SK-N-SH (cell line): Measurements from ENCODE around the gene RHOU. TPM values are rescaled to one million over a fixed set of nuclear protein-coding genes. Genes with fewer than 3 reads are reported as not detected.

Experiments
- CTCF ChIA-PET: fragments of 300-600, 350-600 bp; formaldehyde crosslinking; extraction: SDS; loops from one replicate; lab custom pipeline; 2021; lab: Yijun Ruan, JAX
- POLR2A ChIA-PET: fragments of 350-600 bp; sonication (Branson Sonifier 250); formaldehyde crosslinking; extraction: SDS; loops from one replicate; lab custom pipeline; 2020; ENCODE audit warnings: antibody characterized with exemption, inconsistent platforms; lab: Yijun Ruan, JAX
- DNase-seq: peaks from one replicate; pipeline ENCODE4 v3.0.0; 2012
- H2AFZ ChIP-seq: fragments of 200-600 bp; sonication (generic); 2 replicates; pipeline ENCODE4 v1.8.1; 2016; ENCODE audit warnings: antibody characterized with exemption, mild to moderate bottlenecking, low read depth
- H3F3A ChIP-seq: fragments of 200-600 bp; sonication (generic); replicated peaks from 2 replicates; pipeline ENCODE3; 2016; ENCODE audit warnings: antibody characterized with exemption, mild to moderate bottlenecking; ENCODE audit not compliant: insufficient read depth
- H3K27ac ChIP-seq, 2 experiments: fragments of 200-500 bp in 1 of 2; fragments of 200-600 bp in 1 of 2; sonication (Bioruptor generic) in 1 of 2; sonication (generic), shearing (Covaris generic) in 1 of 2; 2 replicates each; pipeline versions ENCODE4 v1.5.1 to v1.6.1; 2014 to 2016; ENCODE audit warnings: low read depth in 2 of 2, inconsistent platforms in 1 of 2, low read length in 1 of 2, mild to moderate bottlenecking in 1 of 2, mixed read lengths in 1 of 2
- H3K27me3 ChIP-seq: fragments of 200-600 bp; sonication (generic), shearing (Covaris generic); 2 replicates; pipeline ENCODE4 v1.6.1; 2016; ENCODE audit warnings: mixed run types; ENCODE audit not compliant: insufficient read depth
- H3K36me3 ChIP-seq, 2 experiments: fragments of 200-500 bp in 1 of 2; fragments of 200-600 bp in 1 of 2; sonication (Bioruptor generic) in 1 of 2; sonication (generic) in 1 of 2; replicated peaks in 1 of 2; 2 replicates each; pipeline versions ENCODE3 to v1.5.1; 2014 to 2016; ENCODE audit warnings: low read length in 1 of 2, mild to moderate bottlenecking in 1 of 2; ENCODE audit not compliant: insufficient read depth in 2 of 2, control insufficient read depth in 1 of 2
- H3K4me1 ChIP-seq, 2 experiments: fragments of 200-500 bp in 1 of 2; fragments of 200-600 bp in 1 of 2; sonication (Bioruptor generic) in 1 of 2; sonication (generic), shearing (Covaris generic) in 1 of 2; 2 replicates each; pipeline versions ENCODE4 v1.5.1 to v1.6.1; 2014 to 2016; ENCODE audit warnings: low read depth in 1 of 2, low read length in 1 of 2, mixed run types in 1 of 2; ENCODE audit not compliant: insufficient read depth in 2 of 2, control insufficient read depth in 1 of 2
- H3K4me2 ChIP-seq: fragments of 200-600 bp; sonication (generic), shearing (Covaris generic); 2 replicates; pipeline ENCODE4 v1.6.1; 2017; ENCODE audit warnings: mixed run types
- H3K4me3 ChIP-seq, 2 experiments: fragments of 200-500 bp in 1 of 2; fragments of 200-600 bp in 1 of 2; sonication (Bioruptor generic) in 1 of 2; sonication (generic), shearing (Covaris generic) in 1 of 2; 2 replicates each; pipeline versions ENCODE4 v1.5.1 to v1.8.1; 2014 to 2016; ENCODE audit warnings: low read depth in 2 of 2, inconsistent platforms in 1 of 2, low read length in 1 of 2, mild to moderate bottlenecking in 1 of 2, mixed read lengths in 1 of 2, moderate library complexity in 1 of 2
- H3K79me2 ChIP-seq: fragments of 200-600 bp; sonication (generic); 2 replicates; pipeline ENCODE4 v1.8.1; 2017; ENCODE audit warnings: mild to moderate bottlenecking; ENCODE audit not compliant: insufficient read depth
- H3K9ac ChIP-seq: fragments of 200-600 bp; sonication (generic); 2 replicates; pipeline ENCODE4 v1.6.1; 2017; ENCODE audit warnings: mixed run types
- H3K9me2 ChIP-seq: fragments of 200-600 bp; sonication (generic); 2 replicates; pipeline ENCODE4 v1.6.1; 2017; ENCODE audit warnings: mixed run types
- H3K9me3 ChIP-seq: fragments of 200-600 bp; sonication (generic); 2 replicates; pipeline ENCODE4 v1.6.1; 2017; ENCODE audit warnings: mixed run types, mild to moderate bottlenecking, moderate library complexity
- H4K20me1 ChIP-seq: fragments of 200-600 bp; sonication (generic); 2 replicates; pipeline ENCODE4 v1.6.1; 2017; ENCODE audit warnings: mild to moderate bottlenecking, mixed run types; ENCODE audit not compliant: insufficient read depth
- EP300 ChIP-seq, 2 experiments: IDR thresholded peaks; 2 replicates each; pipeline versions ENCODE4 v1.4.0 to v1.6.1; 2012; ENCODE audit warnings: borderline replicate concordance in 1 of 2, low read depth in 1 of 2, low read length in 1 of 2
- EZH2phosphoT487 ChIP-seq: fragments of 200-600 bp; sonication (generic); IDR thresholded peaks from 2 replicates; pipeline ENCODE4 v1.6.1; 2017; ENCODE audit warnings: low read depth, mixed run types, mild to moderate bottlenecking, antibody characterized with exemption, moderate library complexity, borderline replicate concordance
- FOXJ3 ChIP-seq: sonication (generic); formaldehyde crosslinking; IDR thresholded peaks from 2 replicates; pipeline ENCODE4 v1.5.1; 2020; ENCODE audit warnings: mild to moderate bottlenecking, missing genetic modification reagents
- GABPA ChIP-seq: IDR thresholded peaks from 2 replicates; pipeline ENCODE4 v1.4.0; 2012; ENCODE audit warnings: low read depth, mild to moderate bottlenecking
- GATA2 ChIP-seq: sonication (generic); formaldehyde crosslinking; IDR thresholded peaks from 2 replicates; pipeline ENCODE4 v1.5.0; 2020; ENCODE audit warnings: mild to moderate bottlenecking, missing genetic modification reagents
- IRF3 ChIP-seq: fragments of 150-350 bp; IDR thresholded peaks from 2 replicates; pipeline ENCODE4 v1.6.1; 2016; ENCODE audit warnings: mild to moderate bottlenecking, low read depth, low read length
- MEF2A ChIP-seq: IDR thresholded peaks from 2 replicates; pipeline ENCODE4 v1.4.0; 2012; ENCODE audit warnings: low read depth, borderline replicate concordance
- NRF1 ChIP-seq: IDR thresholded peaks from 2 replicates; pipeline ENCODE4 v1.6.1; 2012; ENCODE audit warnings: low read depth, mild to moderate bottlenecking, low read length
- PBX3 ChIP-seq: IDR thresholded peaks from 2 replicates; pipeline ENCODE4; 2012
- RAD21 ChIP-seq: IDR thresholded peaks from 2 replicates; pipeline ENCODE4 v1.6.1; 2012; ENCODE audit warnings: mild to moderate bottlenecking, low read length
- RCOR1 ChIP-seq: fragments of 150-350 bp; IDR thresholded peaks from 2 replicates; pipeline ENCODE4 v1.6.1; 2017; ENCODE audit warnings: antibody characterized with exemption, low read length
- REST ChIP-seq: IDR thresholded peaks from 2 replicates; pipeline ENCODE4 v1.6.1; 2012; ENCODE audit warnings: mild to moderate bottlenecking, low read depth, low read length, moderate library complexity
- TCF12 ChIP-seq: IDR thresholded peaks from 2 replicates; pipeline ENCODE4 v1.4.0; 2012
- TEAD4 ChIP-seq: IDR thresholded peaks from 2 replicates; pipeline ENCODE4 v1.4.0; 2012; ENCODE audit warnings: mild to moderate bottlenecking, borderline replicate concordance; ENCODE audit not compliant: insufficient read depth
- WGBS: methylation state at CpG from one replicate; pipeline ENCODE4 v1.1.6; 2017; ENCODE audit warnings: low lambda C conversion rate; 5-methylcytosine and 5-hydroxymethylcytosine counted together
- polyA plus RNA-seq, 3 experiments: library from polyadenylated mRNA; depleted of rRNA; stranded (reverse); fragments of >200 nt; gene quantifications; 2 replicates each; pipeline ENCODE4 v1.2.3, GENCODE V29; 2012
- TF ChIP-seq, protein P1 (sequence below): IDR thresholded peaks from 2 replicates; pipeline ENCODE4 v1.4.0; 2012; ENCODE audit warnings: low read depth
- TF ChIP-seq, protein P2 (sequence below): IDR thresholded peaks from 2 replicates; pipeline ENCODE4 v1.4.0; 2012; ENCODE audit warnings: low read depth, borderline replicate concordance

RHOU gene
- polyA plus RNA-seq, 1 of the 3 experiments (the other 2 are of a cell fraction), result 0.36 TPM

- Histone ChIP-seq H3K9me2 (no peaks in the 10 kb centered on the region), H3F3A (no peaks in the 10 kb centered on the region), H3K9ac (no peak overlapping the region), H2AFZ (no peak overlapping the region), H4K20me1 (no peaks in the 10 kb centered on the region), H3K9me3 (no peaks in the 10 kb centered on the region), H3K27ac (no peak overlapping the region), H3K79me2 (no peaks in the 10 kb centered on the region), H3K36me3 (no peaks in the 10 kb centered on the region), H3K4me3 (no peak overlapping the region), H3K27me3 (no peaks in the 10 kb centered on the region), H3K4me2 (no peak overlapping the region), H3K4me1 (no peaks in the 10 kb centered on the region)
- ChIA-PET CTCF (interaction anchor here (1.0 to 1.4 kb wide), 3 partner anchors 13 to 435 kb away, joined by 3 to 5 read pairs (median 4); partner anchors contain the start of gene RHOU), POLR2A (no interaction called here)
- DNase-seq, result no peak
- 84% methylated on average over 10 of the region's 10 CpGs for WGBS
- TF ChIP-seq PBX3 (no peak), GABPA (no peak), FOXJ3 (CRISPR knock-in tag) (no peak), IRF3 (no peak)
- TF ChIP-seq, protein P1, sequence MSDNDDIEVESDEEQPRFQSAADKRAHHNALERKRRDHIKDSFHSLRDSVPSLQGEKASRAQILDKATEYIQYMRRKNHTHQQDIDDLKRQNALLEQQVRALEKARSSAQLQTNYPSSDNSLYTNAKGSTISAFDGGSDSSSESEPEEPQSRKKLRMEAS, result no peak
Observed at GRCh38 chr1:228721407-228721806, 13.9 kb upstream of the RHOU start.

DNA sequence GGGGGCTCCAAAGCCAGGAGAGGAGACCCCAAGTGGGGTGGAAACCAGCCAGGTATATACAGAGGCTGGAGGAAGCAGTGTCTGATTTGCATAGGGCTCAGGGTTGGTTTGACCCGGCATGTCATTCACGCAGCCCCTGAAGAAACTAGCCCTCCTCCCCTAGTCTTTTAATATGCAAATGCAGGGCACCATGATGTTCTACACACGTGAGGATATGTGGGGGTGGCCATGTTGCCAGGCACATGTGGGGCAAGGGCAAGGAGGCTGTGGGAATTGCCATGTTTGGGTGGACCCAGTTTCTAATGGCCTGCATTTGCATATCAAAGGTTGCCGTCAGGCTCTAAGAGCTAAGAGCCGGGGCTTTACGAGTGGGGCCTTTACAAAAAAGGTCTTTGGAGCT is 12.0 kb upstream of the RHOU start:
- no peaks in the 10 kb centered on the region for H3K79me2 ChIP-seq
- CTCF ChIA-PET, result no interaction called here
- no peak overlapping the region for H3K4me2 ChIP-seq
- no peak for DNase-seq
- H3K4me3 ChIP-seq, result no peak overlapping the region
- H3F3A ChIP-seq, result no peaks in the 10 kb centered on the region
- H3K4me1 ChIP-seq, result peaks cover 0 to 2% of the 10 kb centered on the region in 2 experiments; a peak in 1 of 4 replicates
- no peak overlapping the region for H3K9ac ChIP-seq
- no peaks in the 10 kb centered on the region for H3K27me3 ChIP-seq
- WGBS, result 97% methylated on average over 3 of the region's 6 CpGs
- H3K9me2 ChIP-seq, result no peaks in the 10 kb centered on the region
- no peaks in the 10 kb centered on the region for H4K20me1 ChIP-seq
- POLR2A ChIA-PET, result no interaction called here
- no peak overlapping the region for H2AFZ ChIP-seq
- no peak overlapping the region for H3K27ac ChIP-seq
- H3K9me3 ChIP-seq, result no peaks in the 10 kb centered on the region
- H3K36me3 ChIP-seq, result no peaks in the 10 kb centered on the region
- no peak for TF ChIP-seq GATA2
- no peak for TF ChIP-seq RAD21
- TF ChIP-seq TCF12, result no peak
- no peak for TF ChIP-seq REST
- TF ChIP-seq IRF3, result no peak
- TF ChIP-seq, protein P2, sequence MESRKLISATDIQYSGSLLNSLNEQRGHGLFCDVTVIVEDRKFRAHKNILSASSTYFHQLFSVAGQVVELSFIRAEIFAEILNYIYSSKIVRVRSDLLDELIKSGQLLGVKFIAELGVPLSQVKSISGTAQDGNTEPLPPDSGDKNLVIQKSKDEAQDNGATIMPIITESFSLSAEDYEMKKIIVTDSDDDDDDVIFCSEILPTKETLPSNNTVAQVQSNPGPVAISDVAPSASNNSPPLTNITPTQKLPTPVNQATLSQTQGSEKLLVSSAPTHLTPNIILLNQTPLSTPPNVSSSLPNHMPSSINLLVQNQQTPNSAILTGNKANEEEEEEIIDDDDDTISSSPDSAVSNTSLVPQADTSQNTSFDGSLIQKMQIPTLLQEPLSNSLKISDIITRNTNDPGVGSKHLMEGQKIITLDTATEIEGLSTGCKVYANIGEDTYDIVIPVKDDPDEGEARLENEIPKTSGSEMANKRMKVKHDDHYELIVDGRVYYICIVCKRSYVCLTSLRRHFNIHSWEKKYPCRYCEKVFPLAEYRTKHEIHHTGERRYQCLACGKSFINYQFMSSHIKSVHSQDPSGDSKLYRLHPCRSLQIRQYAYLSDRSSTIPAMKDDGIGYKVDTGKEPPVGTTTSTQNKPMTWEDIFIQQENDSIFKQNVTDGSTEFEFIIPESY, result no peak
- no peak for TF ChIP-seq PBX3
- no peak for TF ChIP-seq GABPA
- no peak for TF ChIP-seq EZH2phosphoT487
- no peak for TF ChIP-seq RCOR1
- TF ChIP-seq EP300 (IDR thresholded peaks at IDR 0.05; ENCODE audit: borderline replicate concordance in 1 of 2, low read depth in 1 of 2, low read length in 1 of 2), result no peak
- TF ChIP-seq TEAD4, result no peak
- no peak for TF ChIP-seq MEF2A
- no peak for TF ChIP-seq NRF1
